HL-60 (cell line): ENCODE measurements around the gene TRMT2B.

ENCODE experiments used
- CTCF ChIP-seq: IDR thresholded peaks from one replicate; pipeline ENCODE4 v1.5.1; 2011; ENCODE audit warnings: low read length, control low read depth, inconsistent platforms; ENCODE audit not compliant: insufficient read depth
- GABPA ChIP-seq: IDR thresholded peaks from 2 replicates; pipeline ENCODE4 v1.6.1; 2012; ENCODE audit warnings: low read depth
- POLR2AphosphoS5 ChIP-seq: IDR thresholded peaks from 2 replicates; pipeline ENCODE4 v1.6.1; 2012; ENCODE audit warnings: low read depth
- REST ChIP-seq: IDR thresholded peaks from 2 replicates; pipeline ENCODE4 v1.6.1; 2012; ENCODE audit warnings: low read depth; ENCODE audit not compliant: insufficient replicate concordance
- SPI1 ChIP-seq: IDR thresholded peaks from 2 replicates; pipeline ENCODE4 v1.6.1; 2012; ENCODE audit warnings: low read depth, mild to moderate bottlenecking, borderline replicate concordance

GRCh38 chrX:100990139-100990538 lies 61.8 kb downstream of the TRMT2B start:
- TF ChIP-seq SPI1, result no peak
- no peak for TF ChIP-seq REST
- TF ChIP-seq POLR2AphosphoS5, result no peak
- TF ChIP-seq CTCF, result no peak
- no peak for TF ChIP-seq GABPA
